GM18502 (cell line): Measurements from ENCODE around the gene ZNF512B.
A peak's percentile ranks its signal among the peaks of the same experiment; 100 is the strongest.
"Not testable (repeated sequence)": the region's sequence is repeated elsewhere in the genome, so short reads cannot be mapped to it uniquely, and the experiment has no call there.

ENCODE experiments used
- ATAC-seq: cut with Tn5 transposase; IDR thresholded peaks from one replicate; pipeline ENCODE4 v1.9.1; 2021; ENCODE audit warnings: mild to moderate bottlenecking; ENCODE audit not compliant: unreplicated experiment, poor library complexity

The ZNF512B gene, protein sequence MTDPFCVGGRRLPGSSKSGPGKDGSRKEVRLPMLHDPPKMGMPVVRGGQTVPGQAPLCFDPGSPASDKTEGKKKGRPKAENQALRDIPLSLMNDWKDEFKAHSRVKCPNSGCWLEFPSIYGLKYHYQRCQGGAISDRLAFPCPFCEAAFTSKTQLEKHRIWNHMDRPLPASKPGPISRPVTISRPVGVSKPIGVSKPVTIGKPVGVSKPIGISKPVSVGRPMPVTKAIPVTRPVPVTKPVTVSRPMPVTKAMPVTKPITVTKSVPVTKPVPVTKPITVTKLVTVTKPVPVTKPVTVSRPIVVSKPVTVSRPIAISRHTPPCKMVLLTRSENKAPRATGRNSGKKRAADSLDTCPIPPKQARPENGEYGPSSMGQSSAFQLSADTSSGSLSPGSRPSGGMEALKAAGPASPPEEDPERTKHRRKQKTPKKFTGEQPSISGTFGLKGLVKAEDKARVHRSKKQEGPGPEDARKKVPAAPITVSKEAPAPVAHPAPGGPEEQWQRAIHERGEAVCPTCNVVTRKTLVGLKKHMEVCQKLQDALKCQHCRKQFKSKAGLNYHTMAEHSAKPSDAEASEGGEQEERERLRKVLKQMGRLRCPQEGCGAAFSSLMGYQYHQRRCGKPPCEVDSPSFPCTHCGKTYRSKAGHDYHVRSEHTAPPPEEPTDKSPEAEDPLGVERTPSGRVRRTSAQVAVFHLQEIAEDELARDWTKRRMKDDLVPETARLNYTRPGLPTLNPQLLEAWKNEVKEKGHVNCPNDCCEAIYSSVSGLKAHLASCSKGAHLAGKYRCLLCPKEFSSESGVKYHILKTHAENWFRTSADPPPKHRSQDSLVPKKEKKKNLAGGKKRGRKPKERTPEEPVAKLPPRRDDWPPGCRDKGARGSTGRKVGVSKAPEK

GRCh38 chr20:63969838-63970713, at the start of gene ZNF512B:
Gene ZNF512B, minus strand, starts transcription at chr20:63969930. Its CDS starts 1,980 bp downstream, at chr20:63967950.
- no peak for ATAC-seq

- ATAC-seq = no peak
These were observed 45.9 kb upstream of the ZNF512B start for GRCh38 chr20:64015635-64016034.

GRCh38 chr20:64012385-64013154, 42.8 kb upstream of the ZNF512B start:
- not testable (repeated sequence) for ATAC-seq

- ATAC-seq = no peak
These were observed 41.6 kb upstream of the ZNF512B start for GRCh38 chr20:64011366-64011779.

DNA sequence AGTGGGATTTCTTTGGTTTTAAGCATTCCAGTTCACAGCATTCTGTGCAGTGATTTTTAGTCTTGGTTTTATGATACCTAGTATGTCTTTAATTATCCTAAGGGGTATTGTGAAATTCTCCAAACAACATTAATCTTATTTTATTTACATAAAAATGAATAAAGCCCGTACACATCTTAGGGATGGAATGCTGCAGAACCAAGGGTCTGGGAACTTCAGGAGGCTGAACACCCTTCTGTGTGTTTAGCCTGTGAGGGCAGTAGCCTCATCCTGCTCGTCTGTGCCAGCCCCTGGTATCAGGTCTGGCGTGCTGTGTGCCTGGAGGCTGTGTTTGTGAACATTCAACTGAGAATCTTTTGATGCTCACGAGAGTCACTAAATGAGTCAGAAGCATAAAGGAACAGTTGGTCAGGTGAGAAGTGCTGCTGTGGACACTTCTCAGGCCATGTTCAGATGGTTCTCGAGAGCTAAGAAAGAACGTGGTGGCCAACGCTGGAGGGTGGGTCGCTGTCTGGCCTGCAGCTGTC, 41.0 kb upstream of the ZNF512B start:
- ATAC-seq = no peak

DNA sequence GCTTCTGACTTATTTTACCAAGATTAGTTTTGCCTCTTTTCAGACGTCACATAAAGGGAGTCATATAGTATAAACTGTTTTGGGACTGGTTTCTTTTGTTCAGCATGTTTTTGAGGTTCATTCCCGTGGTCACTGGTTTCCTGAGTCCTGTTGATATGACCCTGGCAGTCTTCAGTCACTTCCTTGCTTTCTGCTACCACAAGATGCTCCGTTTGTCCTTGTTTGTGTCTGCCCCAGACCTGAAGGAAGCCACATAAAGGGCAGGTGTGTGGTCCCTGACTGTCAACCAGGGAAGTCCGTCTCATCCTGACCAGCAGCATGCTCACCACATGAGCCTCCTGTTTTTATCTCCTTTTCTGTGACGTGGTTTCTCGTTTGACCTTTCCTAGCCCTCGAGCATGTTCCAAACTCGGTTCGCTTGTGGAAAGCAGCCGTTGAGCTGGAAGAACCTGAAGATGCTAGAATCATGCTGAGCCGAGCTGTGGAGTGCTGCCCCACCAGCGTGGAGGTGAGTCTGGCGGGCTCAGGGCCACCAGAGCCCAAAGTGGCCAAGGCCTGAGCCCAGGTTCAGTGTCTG, 40.2 kb upstream of the ZNF512B start:
- ATAC-seq = no peak

GRCh38 chr20:64006902-64007301, 37.2 kb upstream of the ZNF512B start:
- ATAC-seq = no peak

- ATAC-seq = no peak
These were observed 36.8 kb upstream of the ZNF512B start for GRCh38 chr20:64006490-64006889.

GRCh38 chr20:64005394-64005793, 35.7 kb upstream of the ZNF512B start:
- no peak for ATAC-seq

DNA sequence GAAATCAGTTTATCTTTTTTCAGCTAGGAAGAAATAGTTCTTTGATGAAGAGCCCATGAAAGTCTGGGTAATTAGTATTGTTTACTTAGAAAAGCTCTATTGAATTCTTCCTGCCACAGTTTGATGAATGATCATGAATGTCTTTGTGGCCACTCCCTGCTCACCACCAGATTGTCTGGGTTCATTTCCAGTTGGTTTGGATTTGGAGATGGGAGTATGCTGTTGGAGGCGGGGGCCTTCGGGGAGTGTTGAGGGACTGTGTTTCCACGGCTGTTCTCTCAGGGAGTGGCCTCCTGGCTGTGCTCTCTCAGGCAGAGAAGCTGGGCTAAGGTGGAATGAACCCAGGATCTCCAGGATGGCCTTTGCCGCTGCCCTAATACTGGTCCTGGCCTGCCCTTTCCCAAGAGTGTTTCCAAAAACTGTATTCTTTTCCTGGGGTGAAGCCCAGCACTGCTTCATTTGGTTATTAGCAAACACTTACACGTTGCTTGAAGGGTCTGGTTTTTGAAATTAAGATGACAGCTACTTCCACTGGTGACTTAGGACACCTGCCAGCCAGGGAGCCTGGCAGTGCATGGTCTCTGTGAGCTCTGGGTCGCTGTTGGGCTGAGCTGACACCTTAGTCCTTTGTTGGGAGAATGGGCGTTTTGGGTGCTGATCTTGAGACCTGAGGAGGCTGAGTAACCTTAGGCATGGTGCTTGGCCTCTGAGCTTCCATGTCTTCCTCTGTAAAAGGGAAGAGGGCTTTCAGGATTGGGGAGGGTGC, 34.4 kb upstream of the ZNF512B start:
- ATAC-seq = no peak

DNA sequence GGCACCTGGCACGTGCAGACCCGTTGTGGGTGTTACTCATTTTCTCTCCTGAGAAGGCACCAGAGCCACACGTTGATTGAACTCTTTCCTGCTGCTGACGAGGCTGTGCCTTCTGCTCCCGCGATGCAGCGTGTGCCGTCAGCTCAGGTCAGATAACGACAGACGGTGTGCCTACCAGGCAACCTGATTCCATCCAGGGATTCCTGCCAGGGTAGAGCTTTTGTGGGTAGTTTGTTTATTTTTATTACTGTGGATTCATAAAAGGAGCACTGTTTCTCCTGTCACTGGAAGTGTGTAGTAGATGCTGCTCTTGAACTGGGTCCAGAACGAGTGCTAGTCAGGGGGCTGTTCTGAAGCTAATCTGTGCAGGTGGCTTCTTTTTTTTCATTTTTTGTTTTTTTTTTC, 31.9 kb upstream of the ZNF512B start:
- ATAC-seq = no peak

GRCh38 chr20:64000906-64001305, 31.2 kb upstream of the ZNF512B start:
- ATAC-seq = no peak

DNA sequence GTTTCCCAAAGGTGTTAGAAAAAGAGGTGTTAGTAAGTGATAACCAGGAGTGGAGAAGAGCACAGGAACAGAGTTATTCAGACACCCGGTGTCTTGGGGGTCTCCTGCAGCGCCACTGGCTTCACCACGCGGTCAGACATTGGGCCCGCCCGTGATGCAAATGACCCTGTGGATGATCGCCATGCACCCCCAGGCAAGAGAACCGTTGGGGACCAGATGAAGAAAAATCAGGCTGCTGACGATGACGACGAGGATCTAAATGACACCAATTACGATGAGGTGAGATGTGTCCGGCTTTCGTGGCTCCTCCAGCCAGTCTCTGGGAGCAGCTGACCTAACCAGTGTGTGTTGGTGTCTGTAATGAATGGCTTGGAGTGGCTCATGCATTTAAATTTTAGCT, 13.2 kb upstream of the ZNF512B start:
- ATAC-seq = no peak

DNA sequence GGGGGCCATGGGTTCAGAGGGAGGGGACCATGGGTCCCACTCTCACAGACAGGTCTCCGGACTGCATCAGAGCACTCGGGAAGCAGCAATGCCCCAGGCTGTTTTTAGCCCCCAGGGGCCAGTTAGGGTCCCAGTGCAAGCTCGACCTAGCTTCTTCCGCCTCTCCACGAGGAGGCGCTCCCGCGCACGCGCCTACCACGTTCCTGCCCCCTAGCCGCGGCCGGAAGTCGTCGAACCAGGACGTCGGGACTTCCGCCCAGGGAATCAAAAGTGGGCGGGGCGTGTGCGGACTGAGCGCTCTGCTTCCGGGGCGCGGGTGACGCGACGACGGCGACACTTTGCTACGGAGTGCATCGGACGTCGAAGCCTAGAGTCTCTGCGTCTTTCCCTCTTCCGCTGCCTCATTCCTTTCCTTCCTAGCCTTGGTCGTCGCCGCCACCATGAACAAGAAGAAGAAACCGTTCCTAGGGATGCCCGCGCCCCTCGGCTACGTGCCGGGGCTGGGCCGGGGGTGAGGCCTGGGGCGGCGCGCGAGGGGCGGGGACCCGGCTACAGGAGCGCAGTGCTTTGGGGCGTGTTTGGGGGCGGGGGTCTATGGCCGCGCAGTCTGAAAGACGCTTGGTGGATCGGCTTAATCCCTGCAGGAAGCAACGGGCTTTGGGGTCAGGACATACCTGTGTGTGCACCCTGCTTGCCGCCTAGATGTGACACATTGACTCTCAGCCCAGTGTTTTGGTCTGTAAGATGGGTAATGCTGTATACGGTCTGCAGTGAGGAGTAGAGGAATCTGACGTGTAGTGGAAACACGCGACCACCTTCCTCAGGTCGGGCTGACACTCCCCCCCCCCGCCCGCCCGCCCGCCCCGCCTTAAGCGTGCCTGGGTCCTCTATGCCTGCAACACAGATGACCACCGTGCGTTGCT, 11.3 kb upstream of the ZNF512B start, which contains the start of gene PRPF6:
Gene PRPF6, plus strand, starts transcription at position 327 of the 923 bp plus-strand sequence. Its CDS starts 114 bp downstream, at position 441.
- peak; percentile 63 for ATAC-seq

DNA sequence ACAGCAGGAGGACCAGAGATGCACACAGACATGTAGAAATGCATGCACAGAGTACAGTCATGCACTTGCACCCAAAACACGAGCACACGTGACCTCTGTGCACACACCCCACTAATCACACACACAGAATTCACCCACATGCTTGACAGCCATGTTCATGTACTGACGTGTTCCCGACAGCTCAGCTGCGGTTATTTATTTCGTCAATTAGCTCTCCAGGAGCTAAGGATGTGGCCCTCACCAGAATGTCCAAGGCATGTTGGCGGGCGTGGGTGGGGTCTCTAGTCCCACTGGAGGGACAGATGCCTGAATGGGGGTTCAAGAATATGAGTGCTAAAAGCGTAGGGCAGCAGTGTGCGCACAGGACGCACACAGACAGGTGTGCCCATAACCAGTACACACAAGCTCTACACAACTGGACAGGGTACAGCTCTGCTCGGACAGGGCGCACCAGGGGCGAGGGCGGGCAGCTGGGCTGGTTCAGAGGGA, 10.6 kb upstream of the ZNF512B start:
- peak; percentile 3 for ATAC-seq

DNA sequence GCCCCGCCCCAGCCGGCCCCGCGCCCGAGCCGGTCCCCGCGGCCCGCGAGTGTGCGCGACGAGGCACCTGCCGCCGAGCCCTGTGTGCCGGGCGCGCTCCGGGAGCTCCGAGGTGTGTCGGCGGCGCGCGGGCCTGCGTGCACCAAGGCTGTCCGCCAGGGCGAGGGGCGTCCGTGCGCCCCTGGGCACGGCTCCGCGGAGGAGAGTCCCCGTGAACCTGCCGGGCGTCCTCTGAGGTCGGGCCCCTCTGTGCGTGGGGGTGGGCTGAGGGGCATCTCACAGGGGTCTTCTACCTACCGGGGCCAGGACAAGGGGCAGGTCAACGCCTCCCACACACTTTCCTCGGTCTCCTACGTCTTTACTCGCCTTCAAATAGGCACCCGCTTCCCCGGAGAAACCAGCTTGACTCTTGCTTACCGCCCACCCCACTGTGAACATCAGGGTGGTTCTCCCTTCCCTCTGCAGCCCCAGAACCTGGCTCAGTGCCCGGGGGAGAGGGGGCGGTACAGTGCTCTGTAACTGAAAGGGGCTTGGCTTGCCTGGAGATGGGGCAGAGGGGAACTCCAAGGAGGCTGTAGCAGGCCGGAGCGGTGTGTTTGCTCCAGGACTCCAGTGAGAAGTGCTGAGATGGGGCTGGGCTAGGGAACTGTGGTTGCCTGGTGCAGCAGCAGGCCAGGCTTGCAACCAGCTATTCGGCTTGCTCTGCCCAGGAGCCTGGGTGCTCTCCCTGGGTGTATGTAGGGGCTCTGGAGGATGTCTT, 10.0 kb upstream of the ZNF512B start, which contains the start of gene SAMD10:
Gene SAMD10, minus strand, starts transcription at position 86 of the 760 bp plus-strand sequence. CDS start 175 bp downstream, outside the sequence.
- peak; percentile 38 for ATAC-seq
